H1 (cell line): ENCODE results near the gene TMEM25. TPM values are rescaled to one million over a fixed set of nuclear protein-coding genes. Genes with fewer than 3 reads are reported as not detected.

Experiments
- ATF3 ChIP-seq: IDR thresholded peaks from 2 replicates; pipeline ENCODE4 v1.6.1; 2011; ENCODE audit warnings: low read depth, mild to moderate bottlenecking, low read length; ENCODE audit not compliant: insufficient read depth
- CHD7 ChIP-seq: fragments of 300-600 bp; sonication (generic); IDR thresholded peaks from 2 replicates; pipeline ENCODE4 v1.7.1; 2012; ENCODE audit warnings: low read length, moderate library complexity, mild to moderate bottlenecking, inconsistent platforms; ENCODE audit not compliant: insufficient replicate concordance
- CREB1 ChIP-seq: IDR thresholded peaks from 2 replicates; pipeline ENCODE4 v1.6.1; 2012; ENCODE audit warnings: inconsistent platforms
- SUZ12 ChIP-seq: fragments of 200-600 bp; sonication (generic); IDR thresholded peaks from 2 replicates; pipeline ENCODE4 v1.6.1; 2012; ENCODE audit warnings: mild to moderate bottlenecking, inconsistent platforms, low read length, moderate library complexity, mixed read lengths
- polyA plus RNA-seq, 7 experiments: library from polyadenylated mRNA; depleted of rRNA in 3 of 7; stranded (reverse) in 5 of 7; unstranded in 2 of 7; fragments of >200 nt in 5 of 7; fragments of 200-250 nt in 2 of 7; gene quantifications; 1 replicate in 5 of 7; 2 replicates in 1 of 7; 4 replicates in 1 of 7; pipeline versions ENCODE4 v1.2.1 to v1.2.3, GENCODE V29; 2011 to 2013; ENCODE audit warnings: missing spikeins in 2 of 7, mixed read lengths in 2 of 7
- total RNA-seq: library from RNA; stranded (reverse); fragmentation: NEBNext Ultra II Directional; extraction: Animal tissue kit (Norgen Biotek cat#: 25700); gene quantifications from 2 replicates; pipeline ENCODE4 v1.2.1, GENCODE V29; 2021

The TMEM25 gene
- total and polyA plus RNA-seq, 2 of the 8 experiments (the other 6 are each of a cell fraction or from before 2014, with no cell fraction given): 18.3 to 26.8 TPM

GRCh38 chr11:118536726-118537125 lies 5.7 kb downstream of the TMEM25 start (continued):
- TF ChIP-seq CHD7: no peak
- TF ChIP-seq CREB1: no peak
- TF ChIP-seq SUZ12: no peak
- no peak for TF ChIP-seq ATF3
